HG03575 (cell line): ENCODE measurements around the gene C4orf54.

Experiments
- ATAC-seq: cut with Tn5 transposase; IDR thresholded peaks from one replicate; pipeline ENCODE4 v1.9.1; 2021; ENCODE audit not compliant: unreplicated experiment, insufficient number of reproducible peaks, low FRiP score; ENCODE audit errors: extremely low read depth

The C4orf54 gene

GRCh38 chr4:99657798-99658197 is at the start of gene C4orf54:
C4orf54 (minus strand) TSS chr4:99657828; CDS start chr4:99654648, 3,180 bp downstream.
- ATAC-seq: no peak

- ATAC-seq: no peak
Observed at GRCh38 chr4:99705891-99706290, 48.3 kb upstream of the C4orf54 start.

GRCh38 chr4:99696801-99697200 is 39.2 kb upstream of the C4orf54 start:
- no peak for ATAC-seq

GRCh38 chr4:99693140-99693539 is 35.5 kb upstream of the C4orf54 start:
- ATAC-seq: no peak

- ATAC-seq: no peak
Observed at GRCh38 chr4:99690990-99691389, 33.4 kb upstream of the C4orf54 start.

- no peak for ATAC-seq
Observed at GRCh38 chr4:99690472-99690871, 32.8 kb upstream of the C4orf54 start.

DNA sequence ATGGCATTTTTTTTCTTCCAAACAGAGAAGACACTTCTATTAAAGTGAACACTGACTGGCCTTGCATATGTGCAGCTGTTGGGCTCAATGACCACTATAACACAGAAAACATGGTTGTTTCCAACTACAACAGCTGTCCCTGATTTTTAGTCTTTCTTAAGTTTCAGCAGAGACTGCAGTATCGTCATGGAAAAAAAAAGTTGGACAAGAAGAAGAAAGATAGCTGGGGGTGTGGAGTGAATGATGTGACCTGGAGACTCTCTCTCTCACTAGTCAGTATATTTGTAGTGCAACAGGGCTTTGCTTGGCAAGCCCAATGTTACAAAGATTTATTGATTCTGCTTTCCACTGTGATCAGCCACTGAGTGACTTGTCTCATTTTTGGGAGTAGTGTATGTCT is 29.5 kb upstream of the C4orf54 start:
- ATAC-seq: no peak

DNA sequence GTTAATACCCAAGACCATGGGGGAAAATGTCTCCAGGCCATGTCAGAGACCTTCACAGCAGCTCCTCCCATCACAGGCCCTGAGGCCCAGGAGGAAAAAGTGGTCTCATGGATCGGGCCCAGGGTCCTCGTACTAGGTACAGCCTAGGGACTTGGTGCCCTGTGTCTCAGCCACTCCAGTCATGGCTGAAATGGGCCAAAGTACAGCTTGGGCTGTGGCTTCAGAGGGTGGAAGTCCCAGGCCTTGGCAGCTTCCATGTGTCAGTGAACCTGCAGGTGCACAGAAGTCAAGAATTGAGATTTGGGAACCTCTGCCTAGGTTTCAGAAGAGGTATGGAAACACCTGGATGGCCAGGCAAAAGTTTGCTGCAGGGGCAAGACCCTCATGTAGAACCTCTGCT is 27.6 kb upstream of the C4orf54 start:
- no peak for ATAC-seq

GRCh38 chr4:99683895-99684294 is 26.3 kb upstream of the C4orf54 start:
- ATAC-seq: no peak

GRCh38 chr4:99679976-99680375 is 22.3 kb upstream of the C4orf54 start:
- ATAC-seq: no peak

DNA sequence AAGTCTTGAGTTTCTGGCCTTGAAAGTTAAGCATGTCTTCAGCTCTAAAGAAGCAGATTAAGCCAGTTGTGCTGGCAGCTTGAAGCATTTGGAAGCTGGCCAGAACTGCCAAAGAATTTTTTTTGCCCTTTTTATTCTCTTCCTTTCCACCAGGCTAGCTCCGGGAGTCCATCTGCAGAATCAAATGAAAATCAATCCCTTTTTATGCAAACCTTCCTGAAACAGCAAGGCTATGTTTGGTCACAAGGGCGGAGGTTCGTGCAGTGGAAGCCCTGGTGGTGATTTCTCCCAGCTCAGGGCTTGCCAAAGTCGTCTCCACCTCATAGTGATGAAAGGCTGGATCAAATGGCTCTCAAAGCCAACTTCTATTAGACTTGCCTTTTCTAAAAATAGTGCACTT is 21.6 kb upstream of the C4orf54 start:
- ATAC-seq: no peak

DNA sequence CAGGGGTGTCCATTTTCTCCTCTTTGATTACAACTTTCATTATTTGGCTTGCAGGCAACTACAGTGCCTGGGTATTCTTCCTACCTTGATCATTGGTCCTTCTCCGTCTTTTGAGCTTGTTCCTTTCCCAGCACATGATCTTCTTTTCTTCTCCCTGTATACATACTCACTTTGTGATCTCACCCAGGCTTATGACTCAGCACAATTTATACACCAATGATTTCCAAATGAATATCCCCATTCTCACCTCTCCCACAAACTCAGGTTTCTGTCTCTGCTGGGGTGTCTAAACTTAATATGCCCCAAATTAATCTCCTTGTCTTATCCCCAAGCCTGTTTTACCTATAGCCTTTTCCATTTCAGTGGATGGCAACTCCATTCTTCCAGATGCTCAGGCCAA is 19.5 kb upstream of the C4orf54 start:
- no peak for ATAC-seq

- no peak for ATAC-seq
Observed at GRCh38 chr4:99670409-99671073, 12.9 kb upstream of the C4orf54 start.

DNA sequence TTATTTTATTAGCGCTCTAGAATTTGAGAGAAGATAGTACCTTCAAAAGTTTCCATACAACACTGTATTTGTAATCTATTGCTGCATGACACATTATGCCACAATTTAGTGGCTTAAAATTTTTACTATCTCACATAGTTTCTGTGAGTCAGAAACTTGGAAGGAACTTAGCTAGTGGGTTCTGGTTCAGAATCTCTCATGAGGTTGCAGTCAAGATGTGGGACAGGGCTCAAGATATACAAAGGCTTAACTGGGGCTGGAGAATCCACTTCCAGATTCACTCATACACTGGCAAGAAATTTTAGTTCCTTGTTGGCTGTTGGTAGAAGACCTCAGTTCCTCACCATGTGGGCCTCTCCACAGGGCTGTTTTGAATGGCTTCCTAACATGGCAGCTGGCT is 11.5 kb upstream of the C4orf54 start:
- no peak for ATAC-seq

DNA sequence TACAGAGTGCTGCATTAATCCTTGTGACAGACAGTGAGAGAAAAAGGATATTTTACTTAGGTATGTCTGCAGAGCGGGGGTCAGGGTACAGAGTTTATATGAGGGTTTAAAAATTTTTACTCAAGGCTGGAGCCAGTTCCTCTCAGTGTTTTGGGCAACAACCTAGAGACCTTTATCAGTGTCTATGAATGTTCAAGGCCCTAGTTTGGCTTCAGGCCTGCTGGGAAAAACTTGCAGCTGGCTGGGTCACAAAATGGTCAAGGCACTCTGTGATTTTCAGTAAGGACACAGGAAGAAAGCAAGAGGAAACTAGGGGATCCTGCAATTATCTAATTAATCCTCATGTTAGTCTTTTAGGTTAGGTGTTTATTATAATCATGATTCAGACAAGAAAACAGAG is 10.8 kb upstream of the C4orf54 start:
- ATAC-seq: no peak

DNA sequence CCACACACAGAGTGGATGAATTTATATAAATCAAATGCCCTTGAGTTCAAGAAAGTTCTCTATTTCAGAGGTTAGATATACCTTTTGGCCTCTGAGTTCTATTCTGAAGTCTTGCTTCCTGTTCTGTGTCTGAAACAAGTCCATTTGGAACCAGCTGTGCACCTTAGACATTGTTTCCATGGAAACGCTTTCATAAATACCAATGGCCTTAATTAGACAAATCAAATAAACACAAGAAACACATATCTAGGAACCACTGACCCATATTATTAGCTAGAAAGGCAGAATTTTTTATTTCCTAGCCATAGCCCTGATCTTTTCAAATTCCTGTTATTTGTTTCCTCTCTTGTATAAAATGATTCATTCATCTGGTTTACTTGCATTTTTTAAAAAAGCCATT is 8.4 kb upstream of the C4orf54 start:
- ATAC-seq: no peak

- no peak for ATAC-seq
Observed at GRCh38 chr4:99664716-99665115, 7.1 kb upstream of the C4orf54 start.

GRCh38 chr4:99661907-99662306 is 4.3 kb upstream of the C4orf54 start:
- ATAC-seq: no peak

- no peak for ATAC-seq
Observed at GRCh38 chr4:99658666-99659065, 1.0 kb upstream of the C4orf54 start.

DNA sequence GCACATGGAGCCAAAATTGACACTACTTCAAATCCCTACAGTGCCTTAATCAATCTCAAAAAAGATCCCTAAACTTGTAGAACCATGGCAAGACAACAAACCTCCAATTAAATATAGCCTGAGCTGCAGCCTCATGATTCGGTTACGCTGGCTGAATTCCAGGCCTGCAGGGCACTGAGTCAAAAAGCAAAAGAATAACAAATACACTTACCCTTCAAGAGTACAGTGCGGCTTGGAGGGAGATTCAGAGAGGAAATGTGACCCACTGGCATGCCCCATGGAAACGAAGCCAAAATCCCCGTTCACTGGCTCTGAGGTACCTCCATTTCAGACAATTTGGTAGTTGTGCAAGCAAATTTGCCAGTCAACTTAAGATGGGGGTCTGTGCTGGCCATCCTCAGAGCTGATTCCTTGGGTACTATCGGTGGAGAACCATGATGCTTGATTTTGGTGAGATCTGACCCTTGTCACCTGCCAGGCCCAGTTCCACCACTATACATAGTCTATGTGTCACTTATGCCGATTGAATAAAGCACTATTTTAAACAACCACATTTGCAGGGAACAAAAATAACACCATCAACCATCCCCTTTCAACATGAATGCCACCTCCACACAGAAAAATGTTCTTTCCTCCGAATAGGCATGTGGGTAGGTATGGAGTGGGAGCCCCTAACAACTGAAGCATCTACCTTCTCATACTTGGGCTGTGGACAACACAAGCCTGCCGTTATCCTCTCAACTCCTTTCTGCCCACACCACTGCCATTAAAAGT is 2.1 kb downstream of the C4orf54 start:
- ATAC-seq: no peak

GRCh38 chr4:99654361-99654761 is 3.3 kb downstream of the C4orf54 start:
- ATAC-seq: no peak
